HT1080 (cell line): Measurements from ENCODE around the gene SALL3. TPM values are rescaled to one million over a fixed set of nuclear protein-coding genes. Genes with fewer than 3 reads are reported as not detected.

Experiments used
- DNase-seq: peaks from one replicate; pipeline ENCODE4 v3.0.0-alpha.2; 2015; ENCODE audit warnings: low read depth
- total RNA-seq: library from RNA; depleted of rRNA; stranded (reverse); fragments of >200 nt; shearing (Covaris generic); gene quantifications from 2 replicates; pipeline ENCODE4 v1.2.3, GENCODE V29; 2014

SALL3 gene
- total RNA-seq, 1 experiment from 2014 or later = not detected

GRCh38 chr18:78965260-78965659, 14.4 kb upstream of the SALL3 start:
- DNase-seq = no peak

DNA sequence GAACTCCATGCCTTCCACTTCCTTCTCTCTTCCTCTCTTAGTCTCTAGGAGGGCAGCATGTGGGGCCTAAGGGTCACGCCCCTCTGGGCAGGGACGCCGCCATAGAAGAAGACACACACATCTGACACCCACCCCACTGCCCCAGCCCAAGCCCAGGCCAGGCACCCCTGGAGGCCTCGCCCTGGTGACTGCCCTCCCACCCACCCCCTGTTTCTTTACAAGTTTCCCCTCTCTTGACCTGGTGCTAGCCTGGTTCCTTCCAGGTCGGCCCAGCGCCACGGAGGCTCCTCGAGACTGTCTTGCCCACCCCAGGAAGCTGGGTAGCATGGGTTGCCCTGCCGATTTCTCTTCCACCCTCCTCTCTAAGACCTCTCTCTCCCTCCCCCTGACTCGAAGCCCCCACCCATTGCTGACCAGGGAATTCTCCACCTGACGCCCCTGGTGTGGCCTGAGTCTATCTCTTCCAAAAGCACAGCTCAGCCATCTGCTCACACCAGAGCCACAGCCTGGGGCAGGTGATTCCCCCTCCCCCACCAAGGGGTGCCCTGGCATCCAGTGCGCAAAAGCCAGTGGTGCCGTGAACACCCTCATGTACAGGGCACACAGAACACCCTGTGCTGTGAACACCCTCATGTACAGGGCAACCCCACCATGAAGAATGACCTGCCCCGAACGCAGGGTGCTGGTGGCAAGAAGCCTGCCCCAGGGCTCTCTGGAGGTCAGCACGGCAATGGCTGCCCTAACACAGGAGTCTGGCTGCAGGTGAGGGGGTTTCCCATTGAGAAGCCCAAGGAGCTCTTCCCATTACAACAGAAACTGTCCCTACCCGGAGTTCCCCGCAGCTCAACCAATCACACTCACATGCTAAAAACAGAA, 13.5 kb upstream of the SALL3 start:
- no peak for DNase-seq

DNA sequence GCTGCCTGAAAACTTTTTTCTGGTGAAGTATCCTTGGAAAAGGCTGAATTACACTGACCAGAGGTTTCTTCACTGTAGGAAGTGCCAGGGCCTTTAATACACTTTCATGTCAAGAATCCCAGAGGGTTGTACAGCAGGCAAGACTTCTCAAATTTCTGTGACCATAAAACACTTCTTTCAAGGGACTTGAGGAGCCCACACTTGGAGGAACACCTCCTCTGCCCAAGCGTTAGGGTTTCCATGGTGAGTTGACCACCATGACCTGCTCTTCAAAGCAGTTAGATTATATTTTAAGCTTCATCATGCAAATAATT, 12.9 kb upstream of the SALL3 start:
- DNase-seq = no peak

- DNase-seq = no peak
Observed at GRCh38 chr18:78967692-78968091, 11.9 kb upstream of the SALL3 start.

DNA sequence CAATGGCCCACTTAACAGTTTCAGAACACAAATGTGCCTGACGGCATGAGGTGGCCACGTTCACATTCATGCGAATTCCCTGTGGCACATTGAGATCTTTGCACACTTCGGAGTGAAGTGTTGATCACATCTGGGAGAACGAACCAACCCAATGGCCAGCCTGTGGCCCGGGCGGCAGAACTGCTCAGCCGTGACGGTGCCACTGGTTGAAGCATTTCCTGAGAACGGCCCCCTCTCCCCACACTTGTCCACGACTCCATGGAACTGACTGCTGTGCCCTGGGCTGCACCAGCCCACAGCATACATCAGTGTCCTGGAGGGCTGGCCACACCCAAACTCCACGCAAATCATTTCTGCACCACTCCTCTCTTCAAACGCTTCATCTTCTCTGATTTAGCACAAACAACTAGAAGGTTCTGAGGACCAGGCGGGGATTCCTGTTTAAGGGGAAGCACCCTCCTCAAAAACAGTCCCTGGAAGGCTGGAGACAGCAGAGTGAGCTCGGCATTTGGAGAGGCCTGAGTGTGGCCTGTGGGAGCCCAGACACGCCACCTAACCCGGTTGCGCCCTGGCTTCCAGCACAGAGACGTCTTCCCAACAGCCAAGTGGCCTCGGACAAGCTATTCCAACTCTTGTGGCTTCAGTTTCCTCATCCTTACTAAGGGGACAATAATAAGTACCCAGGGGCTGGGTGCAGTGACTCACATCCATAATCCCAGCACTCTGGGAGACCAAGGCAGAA, 9.9 kb upstream of the SALL3 start:
- no peak for DNase-seq

DNA sequence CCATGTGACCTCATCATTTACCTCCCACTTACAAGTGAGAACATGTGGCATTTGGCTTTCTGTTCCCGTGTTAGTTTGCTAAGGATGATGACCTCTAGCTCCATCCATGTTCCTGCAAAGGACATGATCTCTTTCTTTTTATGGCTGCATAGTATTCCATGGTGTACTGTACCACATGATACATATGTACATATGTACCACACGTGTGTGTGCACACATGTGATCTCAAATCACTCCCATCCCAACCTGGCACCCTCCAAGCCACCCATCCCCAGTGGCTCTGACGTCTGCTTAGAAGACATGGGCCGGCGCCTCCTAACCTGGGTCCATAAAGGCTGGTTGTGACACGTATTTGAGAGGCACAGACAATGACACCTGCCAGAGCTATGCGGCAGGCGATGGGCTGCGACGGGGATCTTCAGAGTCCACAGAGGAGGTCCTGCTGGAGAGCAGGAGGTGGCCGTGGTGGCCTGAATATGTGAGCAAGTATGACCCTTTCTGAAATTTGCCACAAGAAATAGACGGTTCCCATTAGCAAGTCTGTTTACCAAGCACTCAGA, 8.8 kb upstream of the SALL3 start:
- DNase-seq = no peak

- DNase-seq = no peak
Observed at GRCh38 chr18:78971511-78972245, 7.9 kb upstream of the SALL3 start.

DNA sequence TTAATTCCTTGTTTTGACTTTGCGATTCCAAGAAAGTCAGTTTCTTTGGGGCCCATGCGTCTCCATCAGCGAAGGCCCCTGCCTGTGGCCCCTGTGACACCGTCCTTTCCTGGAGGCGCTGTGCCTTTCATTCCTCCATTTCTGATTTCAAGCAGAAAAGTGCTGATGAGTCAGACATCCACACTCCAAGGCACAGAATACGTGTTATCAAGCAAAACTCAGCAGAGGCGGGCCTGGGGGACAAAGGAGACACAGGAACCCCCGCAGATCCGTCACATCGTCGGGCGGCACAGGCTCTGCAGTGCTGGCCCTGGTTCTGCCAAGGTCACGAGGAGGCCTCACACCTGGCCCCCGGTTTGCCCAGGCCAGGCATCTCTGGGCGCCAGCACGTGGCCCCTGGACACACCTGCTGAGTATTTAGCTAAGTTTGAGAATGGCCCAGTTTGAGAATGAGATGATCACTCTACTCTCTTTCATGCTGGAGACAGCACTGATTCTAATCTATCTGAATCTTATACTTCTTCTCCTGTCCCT, 7.2 kb upstream of the SALL3 start:
- DNase-seq = no peak

DNA sequence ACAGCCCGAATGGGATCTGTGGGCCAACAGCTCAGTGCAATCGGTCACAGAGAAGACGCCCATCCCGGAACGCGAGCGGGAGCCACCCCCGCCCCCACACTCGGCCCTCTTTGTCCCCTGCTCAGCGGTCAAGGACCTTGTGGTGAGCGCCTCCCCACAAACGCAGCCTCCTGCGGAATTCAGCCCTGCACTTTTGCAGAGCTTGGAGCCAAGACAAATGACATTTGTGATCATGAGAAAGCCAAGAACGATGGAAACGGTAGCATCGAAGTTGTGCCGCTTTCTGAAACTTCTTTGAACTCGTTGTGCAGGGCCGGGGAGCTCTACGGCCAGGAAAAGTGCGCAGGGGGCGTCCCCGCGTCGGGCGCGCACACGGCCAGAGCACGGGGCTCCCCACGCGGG, 6.7 kb upstream of the SALL3 start:
- no peak for DNase-seq

GRCh38 chr18:78973357-78974083, 6.1 kb upstream of the SALL3 start:
- DNase-seq = no peak

GRCh38 chr18:78974115-78974761, 5.4 kb upstream of the SALL3 start:
- DNase-seq = no peak

DNA sequence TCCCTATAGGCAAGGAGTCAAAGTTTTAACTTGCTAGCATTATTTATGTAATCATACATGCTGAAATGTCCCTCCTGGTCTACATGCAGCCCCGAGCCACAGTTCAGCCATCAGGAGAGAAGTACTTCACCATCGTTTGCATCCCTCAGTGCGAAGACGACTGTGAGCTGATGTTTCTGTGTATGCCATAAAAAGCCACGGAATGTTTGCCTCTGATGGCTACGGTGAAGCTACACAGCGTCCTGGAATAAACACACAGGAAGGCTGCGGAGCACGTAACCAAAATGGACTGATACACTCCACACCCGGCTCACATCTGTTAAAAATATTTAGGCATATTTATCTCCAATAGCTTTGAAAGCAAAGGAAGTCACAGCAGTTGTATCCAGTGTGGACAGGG, 4.3 kb upstream of the SALL3 start:
- DNase-seq = no peak

- no peak for DNase-seq
Observed at GRCh38 chr18:78975699-78976335, 3.8 kb upstream of the SALL3 start.

DNA sequence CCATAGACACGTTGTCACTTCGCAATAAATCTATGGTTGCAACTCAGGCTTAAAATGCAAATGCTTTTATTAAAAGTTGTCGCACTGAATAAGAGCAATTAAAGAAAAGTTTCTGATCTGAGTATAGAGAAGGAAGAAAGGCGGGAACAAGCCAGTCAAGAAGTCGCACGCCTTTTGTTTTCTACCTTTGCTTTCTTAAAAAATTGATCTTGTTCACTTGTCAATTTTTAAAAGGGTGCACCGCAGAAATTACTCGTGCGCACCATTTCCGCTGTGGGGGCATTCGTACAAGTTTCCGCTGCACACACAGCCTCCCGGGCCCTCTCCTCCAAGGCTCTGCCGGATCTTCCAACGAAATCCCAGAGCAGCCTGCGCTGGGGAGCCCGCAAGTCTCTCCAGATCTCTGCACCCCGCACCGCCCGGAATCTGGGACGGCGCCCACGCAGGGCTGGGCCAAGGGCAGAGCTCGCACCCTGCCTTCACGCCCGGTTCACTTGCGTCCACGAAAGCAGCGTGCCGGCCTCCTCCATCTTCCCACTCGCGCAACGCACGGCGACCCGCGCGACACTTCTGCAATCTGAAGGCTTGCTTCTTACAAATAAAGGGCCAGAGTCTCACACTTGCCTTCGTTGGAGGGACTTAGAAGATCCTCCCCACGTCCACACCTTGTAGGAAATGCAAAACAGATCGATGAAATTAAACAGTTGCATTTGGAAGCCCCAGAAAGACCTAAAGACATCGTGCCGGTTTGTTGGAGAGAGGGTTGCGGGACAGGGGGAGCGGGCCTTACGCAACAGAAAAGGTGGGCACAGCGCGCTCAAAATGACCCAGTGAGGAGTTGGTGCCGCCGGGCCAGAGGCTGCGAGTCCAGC, 2.6 kb upstream of the SALL3 start:
- DNase-seq = no peak

- no peak for DNase-seq
Observed at GRCh38 chr18:78977637-78978348, 1.8 kb upstream of the SALL3 start.

DNA sequence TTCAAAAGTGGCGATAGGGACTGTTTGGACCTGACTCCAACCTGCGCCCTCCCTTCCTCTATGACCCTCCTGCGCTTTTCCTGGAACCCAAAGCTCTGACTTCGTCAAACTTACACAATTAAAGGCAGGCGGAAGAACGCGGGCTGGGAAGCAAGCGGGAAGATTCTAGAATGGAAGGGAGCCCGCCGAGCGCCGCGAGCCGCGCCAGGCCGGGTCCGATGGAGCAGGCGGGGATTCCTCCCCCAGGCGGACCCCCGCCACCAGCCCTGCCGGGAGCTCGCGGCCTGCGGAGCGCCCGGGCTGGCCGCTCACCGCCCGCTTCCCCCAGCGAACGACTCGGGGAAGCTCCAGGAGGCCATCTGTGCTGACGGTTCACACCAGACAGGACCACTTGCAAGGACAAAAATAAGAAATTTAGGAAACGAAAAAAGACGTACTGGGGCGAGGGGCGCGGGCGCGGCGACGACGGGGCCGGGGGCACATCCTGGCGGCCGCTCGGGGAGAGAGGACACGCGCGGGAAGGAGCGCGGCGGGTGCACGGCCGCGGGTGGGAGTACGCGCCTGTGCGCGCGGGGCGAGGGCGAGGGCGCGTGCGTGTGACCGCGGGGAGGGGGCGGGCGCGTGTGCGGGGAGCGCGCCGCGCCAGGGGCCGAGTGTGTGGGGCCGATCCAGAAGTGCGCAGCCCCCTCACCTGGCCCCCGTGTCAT, 1.1 kb upstream of the SALL3 start:
- no peak for DNase-seq

DNA sequence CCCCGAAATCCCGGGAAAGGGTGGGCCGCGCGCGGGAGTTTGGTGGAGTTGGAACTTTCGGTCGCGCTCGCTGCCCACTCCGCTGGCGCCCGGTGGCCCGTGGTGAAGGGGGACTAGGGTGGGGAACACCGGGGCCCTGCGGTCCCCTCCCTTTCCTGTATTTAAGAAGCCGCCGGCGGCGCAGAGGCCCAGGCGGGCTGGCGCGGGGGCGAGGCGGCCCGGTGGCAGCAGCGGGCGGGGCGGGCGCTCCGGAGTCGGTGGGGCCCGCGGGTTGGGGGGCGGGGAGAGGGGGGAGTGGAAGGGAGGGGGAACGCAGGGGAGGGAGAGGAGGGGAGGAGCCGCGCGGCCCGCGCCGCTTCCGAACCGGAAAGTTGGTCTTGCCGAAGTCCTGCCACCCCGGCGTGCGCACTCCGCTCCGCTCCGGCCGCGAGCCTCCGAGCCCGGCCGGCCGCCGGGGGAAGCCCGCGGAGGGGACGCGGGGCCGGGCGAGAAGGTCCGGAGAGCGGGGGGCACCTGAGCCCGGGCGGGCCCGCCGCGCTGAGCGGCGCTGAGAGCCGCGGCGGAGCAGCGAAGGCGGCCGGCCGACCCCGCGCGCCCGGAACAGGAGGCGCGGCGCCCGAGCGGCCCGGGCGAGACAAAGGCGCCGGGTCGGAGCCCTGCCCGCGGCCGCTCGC, 425 bp upstream of the SALL3 start:
- no peak for DNase-seq
